Activated effector memory CD4-positive, alpha-beta T cell treated with Interleukin-2 at 50 U/mL for 16 hours (primary cell): ENCODE results near the gene PTPN11.
"Not testable (repeated sequence)": the region's sequence is repeated elsewhere in the genome, so short reads cannot be mapped to it uniquely, and the experiment has no call there.

Experiments used
- DNase-seq: peaks from one replicate; pipeline ENCODE4 v3.0.0-alpha.2; 2020

PTPN11 gene

GRCh38 chr12:112457142-112457541 is 38.4 kb downstream of the PTPN11 start:
- not testable (repeated sequence) for DNase-seq

- no peak for DNase-seq
Observed at GRCh38 chr12:112458330-112458729, 39.6 kb downstream of the PTPN11 start.

GRCh38 chr12:112458751-112459150 is 40.0 kb downstream of the PTPN11 start:
- no peak for DNase-seq

- DNase-seq, result no peak
Observed at GRCh38 chr12:112463478-112463877, 44.7 kb downstream of the PTPN11 start.

GRCh38 chr12:112464605-112465004 is 45.9 kb downstream of the PTPN11 start:
- no peak for DNase-seq

GRCh38 chr12:112466011-112466422 is 47.3 kb downstream of the PTPN11 start:
- no peak for DNase-seq

GRCh38 chr12:112466835-112467234 is 48.1 kb downstream of the PTPN11 start:
- no peak for DNase-seq

GRCh38 chr12:112468046-112468445 is 49.3 kb downstream of the PTPN11 start:
- no peak for DNase-seq

GRCh38 chr12:112473056-112473455 is 54.3 kb downstream of the PTPN11 start:
- no peak for DNase-seq

- no peak for DNase-seq
Observed at GRCh38 chr12:112479413-112479812, 60.7 kb downstream of the PTPN11 start.

GRCh38 chr12:112480931-112481330 is 62.2 kb downstream of the PTPN11 start:
- DNase-seq, result no peak

GRCh38 chr12:112482733-112483132 is 64.0 kb downstream of the PTPN11 start:
- no peak for DNase-seq

GRCh38 chr12:112486361-112486760 is 67.6 kb downstream of the PTPN11 start:
- no peak for DNase-seq

GRCh38 chr12:112488257-112488876 is 69.6 kb downstream of the PTPN11 start:
- DNase-seq, result no peak

GRCh38 chr12:112489456-112489855 is 70.7 kb downstream of the PTPN11 start:
- no peak for DNase-seq

- DNase-seq, result no peak
Observed at GRCh38 chr12:112496496-112496895, 77.7 kb downstream of the PTPN11 start.

- no peak for DNase-seq
Observed at GRCh38 chr12:112498580-112498979, 79.8 kb downstream of the PTPN11 start.

GRCh38 chr12:112503512-112503911 is 84.8 kb downstream of the PTPN11 start:
- DNase-seq, result no peak

- no peak for DNase-seq
Observed at GRCh38 chr12:112506513-112507166, 87.9 kb downstream of the PTPN11 start.

- no peak for DNase-seq
Observed at GRCh38 chr12:112513471-112513870, 94.7 kb downstream of the PTPN11 start.

GRCh38 chr12:112514456-112514855 is 95.7 kb downstream of the PTPN11 start:
- no peak for DNase-seq

GRCh38 chr12:112514926-112515642 is 96.3 kb downstream of the PTPN11 start:
- no peak for DNase-seq

GRCh38 chr12:112515868-112516267 is 97.1 kb downstream of the PTPN11 start:
- DNase-seq, result no peak

GRCh38 chr12:112517730-112518364 is 99.1 kb downstream of the PTPN11 start:
- no peak for DNase-seq
